HAP-1 (cell line): Measurements from ENCODE around the gene ZAP70.
"Not testable (repeated sequence)": the region's sequence is repeated elsewhere in the genome, so short reads cannot be mapped to it uniquely, and the experiment has no call there.

Experiments used
- DNase-seq, 2 experiments: peaks; one replicate each; pipeline ENCODE4 v3.0.0-alpha.2; 2016 to 2020; ENCODE audit warnings: low spot score in 2 of 2
- H3K27me3 ChIP-seq: fragments of 250-450 bp; sonication (Bioruptor Pico); 2 replicates; pipeline ENCODE4 v1.5.1; 2020; ENCODE audit warnings: low read depth, mild to moderate bottlenecking, moderate library complexity
- H3K36me3 ChIP-seq: fragments of 250-450 bp; sonication (Bioruptor Pico); replicated peaks from 2 replicates; pipeline ENCODE4 v1.5.1; 2020; ENCODE audit warnings: mild to moderate bottlenecking
- H3K4me1 ChIP-seq: fragments of 250-450 bp; sonication (Bioruptor Pico); 2 replicates; pipeline ENCODE4 v1.5.1; 2020; ENCODE audit warnings: mild to moderate bottlenecking
- H3K4me3 ChIP-seq: fragments of 250-450 bp; sonication (Bioruptor Pico); 2 replicates; pipeline ENCODE4 v1.5.1; 2020; ENCODE audit warnings: mild to moderate bottlenecking, moderate library complexity
- H3K9me3 ChIP-seq: fragments of 250-450 bp; sonication (Bioruptor Pico); 2 replicates; pipeline ENCODE4 v1.5.1; 2020; ENCODE audit warnings: mild to moderate bottlenecking, moderate library complexity
- in situ Hi-C: fragments of 300-500 bp; cut with MboI; formaldehyde crosslinking; loops from 3 replicates; pipeline ENCODE4 v1.14.3; 2020; ENCODE audit warnings: low sequenced_read_pairs, inconsistent platforms, mixed read lengths

ZAP70 gene

DNA sequence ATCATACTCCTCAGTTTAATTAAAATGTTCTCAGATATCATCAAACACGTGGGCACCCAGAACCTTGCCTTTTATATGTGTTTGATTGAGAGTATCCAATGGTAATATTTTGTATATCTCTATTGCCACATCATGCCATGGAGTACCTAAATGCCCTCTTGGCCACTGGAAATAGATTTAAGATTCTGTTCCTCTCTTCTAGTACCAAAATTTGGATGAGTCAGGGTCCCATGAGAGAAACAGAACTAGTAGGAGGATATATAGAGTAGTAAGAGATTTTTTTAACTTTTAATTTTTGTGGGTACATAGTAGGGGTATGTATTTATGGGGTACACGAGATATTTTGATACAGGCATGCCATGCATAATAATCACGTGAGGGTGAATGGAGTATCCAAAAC, 9.6 kb upstream of the ZAP70 start:
- H3K27me3 ChIP-seq: no peaks in the 10 kb centered on the region
- DNase-seq: no peak
- H3K36me3 ChIP-seq: no peaks in the 10 kb centered on the region
- no peaks in the 10 kb centered on the region for H3K4me1 ChIP-seq
- no peaks in the 10 kb centered on the region for H3K9me3 ChIP-seq
- in situ Hi-C loops: loop anchor here (10.0 kb wide), 1 partner anchor 681 kb away; no protein-coding TSS in a partner anchor
- H3K4me3 ChIP-seq: no peak overlapping the region

DNA sequence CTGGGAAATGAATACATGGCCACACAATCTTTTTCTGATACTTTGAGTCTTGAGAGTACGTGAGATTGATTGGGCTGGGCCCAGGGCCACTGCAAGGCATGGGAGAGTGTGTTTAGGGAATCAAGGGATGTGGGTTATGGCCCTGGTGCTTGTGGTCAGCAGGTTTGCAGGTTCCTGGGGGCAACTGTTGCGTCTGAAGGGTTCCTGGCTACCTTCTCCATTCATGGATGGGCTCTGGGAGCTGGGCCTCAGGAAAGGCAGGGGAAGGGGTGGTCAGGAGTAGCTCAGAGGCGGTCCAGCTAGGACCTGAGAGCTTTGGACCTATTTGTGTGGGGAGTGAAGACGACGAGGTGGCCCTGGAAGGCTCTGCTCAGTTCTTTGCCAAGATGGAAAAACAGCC, 8.4 kb upstream of the ZAP70 start:
- DNase-seq: no peak
- Histone ChIP-seq H3K27me3 (no peaks in the 10 kb centered on the region), H3K4me3 (no peak overlapping the region), H3K4me1 (peaks cover 2% of the 10 kb centered on the region), H3K9me3 (no peaks in the 10 kb centered on the region), H3K36me3 (no peaks in the 10 kb centered on the region)
- in situ Hi-C loops: loop anchor here (10.0 kb wide), 1 partner anchor 680 kb away; no protein-coding TSS in a partner anchor

DNA sequence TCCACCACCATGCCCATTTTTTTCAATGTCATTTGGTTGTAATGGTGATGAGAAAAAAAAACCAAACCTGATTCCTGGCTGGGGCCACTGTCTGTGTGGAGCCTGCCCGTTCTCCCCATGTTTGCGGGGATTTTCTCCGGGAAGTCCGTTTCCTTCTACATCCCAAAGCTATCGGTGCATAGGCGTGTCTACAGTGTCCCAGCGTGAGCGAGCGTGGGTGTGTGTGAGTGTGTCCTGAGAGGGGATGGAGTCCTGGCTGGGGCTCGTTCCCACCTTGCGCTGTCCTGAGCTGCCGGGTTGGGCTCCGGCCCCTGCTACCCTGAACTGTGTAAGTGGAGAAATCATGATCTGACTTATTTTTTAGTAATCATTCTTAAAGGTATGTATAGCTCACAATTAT, 7.3 kb upstream of the ZAP70 start:
- H3K9me3 ChIP-seq: no peaks in the 10 kb centered on the region
- no peak for DNase-seq
- H3K27me3 ChIP-seq: no peaks in the 10 kb centered on the region
- no peaks in the 10 kb centered on the region for H3K36me3 ChIP-seq
- peaks cover 2% of the 10 kb centered on the region for H3K4me1 ChIP-seq
- no peak overlapping the region for H3K4me3 ChIP-seq
- in situ Hi-C loops: loop anchor here (10.0 kb wide), 1 partner anchor 679 kb away; no protein-coding TSS in a partner anchor

DNA sequence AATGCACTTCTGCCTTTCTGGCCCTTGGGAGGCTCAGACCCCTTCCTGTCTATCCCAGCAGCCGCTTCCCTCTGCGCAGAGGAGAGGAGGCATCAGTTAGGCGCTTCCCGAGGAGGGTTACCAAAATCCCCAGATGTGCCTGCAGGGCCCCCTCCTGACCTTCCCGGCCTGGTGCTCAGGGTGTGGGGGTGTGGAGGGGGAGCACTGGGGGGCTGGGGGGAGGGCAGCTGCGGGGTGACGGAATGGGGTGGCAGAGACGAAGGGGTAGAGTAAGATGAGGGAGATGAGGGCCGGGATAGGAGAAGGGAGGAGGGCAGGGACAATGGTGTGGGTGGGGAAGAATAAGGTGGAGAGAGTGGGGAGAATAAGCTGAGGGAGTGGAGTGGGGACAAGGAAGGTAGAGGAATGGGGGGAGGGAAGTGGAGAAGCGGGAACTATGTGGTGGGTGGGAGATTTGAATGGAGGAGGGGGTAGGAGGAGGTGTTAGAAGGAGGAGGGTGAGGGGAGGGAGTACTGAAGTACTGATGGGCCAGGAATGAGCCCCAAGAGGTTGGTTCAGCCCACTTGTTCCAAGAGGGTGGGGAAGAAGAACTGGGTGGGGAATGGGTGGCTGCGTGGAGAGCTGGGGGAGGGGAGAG, 6.5 kb upstream of the ZAP70 start:
- Histone ChIP-seq H3K9me3 (no peaks in the 10 kb centered on the region), H3K27me3 (no peaks in the 10 kb centered on the region), H3K4me1 (peaks cover 2% of the 10 kb centered on the region), H3K36me3 (no peaks in the 10 kb centered on the region), H3K4me3 (no peak overlapping the region)
- no peak for DNase-seq
- in situ Hi-C loops: loop anchor here (10.0 kb wide), 1 partner anchor 678 kb away; no protein-coding TSS in a partner anchor

DNA sequence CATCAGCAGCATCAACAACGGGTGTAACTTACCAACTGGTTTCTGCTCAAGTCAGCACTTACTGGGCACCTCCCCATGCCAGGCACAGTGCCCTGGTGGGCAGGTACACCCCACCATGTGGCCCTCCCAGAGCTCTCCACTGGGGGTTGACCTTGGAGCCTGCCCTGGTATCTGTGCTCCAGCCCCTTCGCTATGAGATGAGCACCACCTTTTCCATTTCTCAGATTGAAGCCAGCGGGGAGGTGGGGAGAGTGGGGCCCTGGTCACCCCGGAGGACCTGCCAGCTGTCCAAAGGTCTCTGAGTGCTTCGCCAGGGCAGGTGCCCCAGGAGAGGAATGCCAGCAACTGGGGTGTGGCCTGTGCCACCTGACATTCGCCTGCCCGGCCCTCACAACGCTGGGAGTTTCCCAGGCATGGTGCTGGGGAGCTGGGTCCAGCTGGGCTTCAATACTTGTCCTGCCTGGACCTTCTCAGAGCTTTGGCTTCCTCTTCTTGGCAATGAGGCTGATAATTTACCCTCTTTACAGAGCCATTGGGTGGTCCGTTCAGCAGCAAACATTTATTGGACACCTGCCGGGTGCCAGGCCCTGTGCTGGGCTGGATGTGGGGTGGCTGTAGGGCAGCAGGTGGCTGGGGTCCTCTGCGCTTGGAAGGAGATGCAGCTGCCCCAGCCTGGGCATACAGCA, 5.9 kb upstream of the ZAP70 start:
- Histone ChIP-seq H3K4me3 (no peak overlapping the region), H3K36me3 (no peaks in the 10 kb centered on the region)
- in situ Hi-C loops: loop anchor here (10.0 kb wide), 1 partner anchor 677 kb away; no protein-coding TSS in a partner anchor

DNA sequence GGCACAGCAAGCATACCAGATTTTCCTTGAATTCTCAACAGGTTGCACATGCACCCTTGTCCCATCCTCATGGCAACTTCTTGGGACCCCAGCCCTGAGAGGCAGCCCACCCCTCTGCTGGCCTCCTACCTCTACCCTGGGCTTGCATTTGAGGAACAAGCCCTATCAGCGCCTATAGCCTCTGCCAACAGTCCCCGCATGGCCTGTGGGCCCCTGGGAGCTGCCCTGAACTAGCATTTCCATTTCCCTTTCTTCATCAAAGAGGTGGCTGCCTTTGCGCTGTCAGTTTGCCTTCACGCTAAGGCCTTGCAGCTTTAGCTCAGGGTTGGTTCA, 5.4 kb upstream of the ZAP70 start:
- H3K4me1 ChIP-seq: peaks cover 2% of the 10 kb centered on the region
- no peaks in the 10 kb centered on the region for H3K27me3 ChIP-seq
- H3K9me3 ChIP-seq: no peaks in the 10 kb centered on the region
- H3K4me3 ChIP-seq: no peak overlapping the region
- in situ Hi-C loops: loop anchor here (10.0 kb wide), 1 partner anchor 677 kb away; no protein-coding TSS in a partner anchor
- DNase-seq: no peak
- H3K36me3 ChIP-seq: no peaks in the 10 kb centered on the region

More for the DNA sequence above, 5.9 kb upstream of the ZAP70 start:
- Histone ChIP-seq H3K27me3 (no peaks in the 10 kb centered on the region), H3K4me1 (peaks cover 2% of the 10 kb centered on the region), H3K9me3 (no peaks in the 10 kb centered on the region)
- no peak for DNase-seq

DNA sequence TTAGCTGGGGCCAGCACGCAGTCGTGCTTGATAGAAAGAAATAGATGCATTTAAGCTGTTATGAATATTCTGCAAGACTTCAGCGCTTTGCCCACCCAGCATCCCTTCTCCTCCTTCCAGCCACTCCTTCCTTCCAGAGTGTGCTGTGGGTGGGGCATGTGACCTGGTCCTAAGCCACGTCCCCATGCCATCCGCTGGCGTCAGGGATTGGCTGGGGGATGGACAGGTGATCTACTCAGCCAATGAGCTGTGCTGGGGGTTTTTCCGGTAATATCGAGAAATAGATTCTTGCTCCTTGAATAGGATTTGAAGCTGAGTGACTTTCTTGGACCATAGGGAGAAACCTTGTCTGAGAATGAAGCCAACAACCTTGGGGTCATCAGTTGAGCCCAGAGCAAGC, 4.8 kb upstream of the ZAP70 start:
- Histone ChIP-seq H3K27me3 (no peaks in the 10 kb centered on the region), H3K36me3 (no peaks in the 10 kb centered on the region), H3K4me3 (no peak overlapping the region), H3K4me1 (peaks cover 2% of the 10 kb centered on the region), H3K9me3 (no peaks in the 10 kb centered on the region)
- in situ Hi-C loops: loop anchor here (10.0 kb wide), 1 partner anchor 676 kb away; no protein-coding TSS in a partner anchor
- no peak for DNase-seq

DNA sequence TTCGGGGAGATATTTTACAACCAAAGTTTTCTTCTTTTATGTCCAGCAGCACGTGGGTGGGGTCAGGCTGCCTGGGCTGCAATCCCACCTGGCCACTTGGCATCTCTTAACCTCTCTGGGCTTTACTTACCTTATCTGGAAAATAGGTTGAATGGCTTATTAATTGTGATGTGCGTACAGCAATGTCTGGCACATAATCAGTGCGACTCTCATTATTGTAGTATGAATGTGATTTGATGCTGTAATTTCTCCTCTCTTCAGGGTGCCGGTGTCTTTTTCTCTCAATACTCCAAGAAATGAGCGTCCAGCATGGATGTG, 2.0 kb upstream of the ZAP70 start:
- peaks cover 2% of the 10 kb centered on the region for H3K4me1 ChIP-seq
- no peak for DNase-seq
- H3K27me3 ChIP-seq: no peaks in the 10 kb centered on the region
- in situ Hi-C loops: no loop called here
- H3K4me3 ChIP-seq: no peak overlapping the region
- H3K36me3 ChIP-seq: no peaks in the 10 kb centered on the region
- H3K9me3 ChIP-seq: no peaks in the 10 kb centered on the region

DNA sequence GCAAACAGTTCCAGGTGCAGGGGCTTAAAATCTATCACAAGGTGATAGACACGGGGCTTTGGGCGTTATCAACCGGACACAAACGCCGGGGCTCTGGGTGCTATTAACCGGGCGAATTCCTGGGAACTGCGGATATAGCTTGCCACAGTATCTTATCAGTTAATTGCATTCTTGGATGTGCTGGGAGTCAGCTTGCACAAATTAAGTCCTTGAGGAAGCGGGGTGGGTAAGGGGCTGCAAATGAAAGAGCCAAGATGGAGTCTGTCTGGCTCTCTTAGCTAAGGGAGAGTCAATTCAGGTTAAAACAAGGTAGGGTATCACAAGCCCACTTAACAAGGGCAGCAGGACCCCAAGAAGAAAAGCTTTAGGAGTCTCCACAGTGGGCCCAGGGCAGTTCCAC, 1.2 kb upstream of the ZAP70 start:
- in situ Hi-C loops, H3K27me3 ChIP-seq, DNase-seq: not testable (repeated sequence)

DNA sequence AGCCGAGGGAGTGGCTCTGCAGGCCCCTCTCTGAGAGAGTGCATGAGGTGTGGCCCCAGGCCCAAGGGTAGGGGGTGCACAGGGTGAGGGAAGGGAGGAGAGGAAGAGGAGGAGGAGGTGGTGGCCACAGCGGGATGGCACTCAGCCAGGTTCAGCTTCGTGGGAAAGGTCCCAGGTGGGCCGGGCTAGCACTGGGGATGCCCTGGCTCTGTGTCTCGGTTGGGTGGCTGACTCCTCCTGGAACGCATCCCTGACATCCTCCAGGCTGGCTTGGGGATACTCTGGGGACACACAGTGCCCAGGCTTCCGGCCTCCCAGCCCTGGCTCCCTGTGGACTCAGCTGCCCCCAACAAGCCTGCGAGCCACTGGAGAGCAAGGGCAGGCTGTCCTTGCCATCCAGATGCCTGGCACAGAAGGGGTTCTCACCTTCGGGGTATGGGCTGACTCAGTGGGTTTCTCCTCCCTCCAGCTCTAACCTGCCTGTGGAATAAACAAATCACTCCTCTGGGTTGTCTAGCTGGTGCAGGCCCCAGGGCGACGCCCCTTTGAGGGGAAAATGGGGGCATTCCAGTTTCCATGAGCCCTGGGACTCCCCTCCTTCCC, 582 bp upstream of the ZAP70 start:
- Histone ChIP-seq H3K4me1 (peaks cover 2% of the 10 kb centered on the region), H3K36me3 (no peaks in the 10 kb centered on the region), H3K4me3 (no peak overlapping the region), H3K27me3 (no peaks in the 10 kb centered on the region), H3K9me3 (no peaks in the 10 kb centered on the region)
- in situ Hi-C loops: no loop called here
- no peak for DNase-seq

More for the DNA sequence above, 1.2 kb upstream of the ZAP70 start:
- not testable (repeated sequence) for H3K9me3 ChIP-seq, H3K4me1 ChIP-seq, H3K36me3 ChIP-seq, H3K4me3 ChIP-seq

DNA sequence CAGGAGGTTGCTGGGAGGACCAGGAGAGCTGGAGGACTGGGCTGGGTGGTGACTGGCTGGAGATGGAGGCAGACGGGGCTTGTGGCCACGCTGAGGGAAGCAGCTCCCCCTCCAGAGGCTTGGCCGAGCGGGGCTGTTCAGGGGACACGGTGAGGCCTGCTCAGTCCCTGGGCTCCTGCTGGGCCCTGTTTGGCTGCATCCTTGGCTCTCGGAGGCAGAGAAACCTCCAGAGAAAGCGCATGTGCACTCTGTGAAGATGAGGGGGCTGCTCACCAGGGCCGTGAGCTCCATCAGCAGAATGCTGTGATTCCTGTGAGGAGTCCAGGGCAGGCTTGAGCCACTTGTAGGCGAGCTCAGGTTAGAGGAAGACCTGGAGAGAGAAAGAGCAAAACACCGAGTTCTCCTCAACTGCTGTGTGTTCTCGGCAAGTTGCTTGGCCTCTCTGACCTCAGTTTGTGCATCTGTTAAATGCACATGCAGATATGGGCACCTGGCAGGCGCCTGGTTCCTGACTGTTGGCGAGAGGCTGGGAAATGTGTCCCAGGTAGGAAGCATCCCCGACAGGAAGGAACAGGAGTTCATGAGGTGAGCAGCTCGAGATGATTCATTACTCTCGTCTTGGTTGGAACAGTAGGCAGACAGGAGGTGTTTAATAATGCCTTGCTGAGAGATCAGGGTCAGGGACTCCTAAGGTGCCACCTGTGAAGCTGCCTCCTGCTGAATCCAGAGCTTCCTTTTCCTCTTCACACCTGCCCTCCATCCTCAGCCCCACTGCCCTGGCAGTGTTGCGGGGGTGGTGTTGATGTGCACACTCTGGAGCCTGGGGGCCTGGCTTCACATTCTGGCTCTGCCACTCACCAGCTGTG, 941 bp downstream of the ZAP70 start:
- in situ Hi-C loops: no loop called here
- no peak overlapping the region for H3K4me3 ChIP-seq
- no peaks in the 10 kb centered on the region for H3K9me3 ChIP-seq
- peaks cover 2% of the 10 kb centered on the region for H3K4me1 ChIP-seq
- DNase-seq: no peak
- no peaks in the 10 kb centered on the region for H3K27me3 ChIP-seq
- no peaks in the 10 kb centered on the region for H3K36me3 ChIP-seq

DNA sequence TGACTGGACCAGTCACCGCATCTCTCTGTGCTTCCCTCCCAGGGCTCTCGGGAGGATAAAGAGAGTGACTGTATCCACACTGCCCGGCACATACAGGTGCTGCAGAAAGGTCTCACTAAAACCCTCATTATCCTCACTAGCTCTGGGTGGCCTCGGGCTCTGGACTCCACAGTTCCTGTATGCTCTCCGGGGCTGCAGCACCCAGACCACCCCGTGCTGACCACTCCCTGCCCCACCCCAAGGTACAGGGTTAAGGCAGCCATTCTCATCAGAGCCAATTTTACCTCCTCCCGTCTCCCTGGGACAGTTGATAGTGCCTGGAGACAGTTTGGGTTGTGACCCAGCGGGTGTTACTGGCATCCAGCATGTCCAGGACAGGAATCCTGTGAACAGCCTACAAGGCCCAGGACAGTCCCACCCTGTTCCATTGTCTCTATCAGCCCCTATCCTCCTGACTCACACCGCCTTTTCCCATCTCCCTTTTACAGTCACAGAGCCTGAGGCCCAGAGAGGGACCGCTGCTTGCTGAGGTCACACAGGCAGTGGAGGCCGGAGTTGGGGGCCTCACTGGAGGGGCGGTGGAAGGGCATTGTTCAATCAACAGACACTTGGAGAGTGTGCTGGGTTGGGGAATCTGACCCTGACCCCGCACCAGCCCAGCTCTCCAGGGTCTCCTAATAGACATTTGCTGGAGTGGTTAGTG, 1.7 kb downstream of the ZAP70 start:
- Histone ChIP-seq H3K27me3 (no peaks in the 10 kb centered on the region), H3K4me3 (no peak overlapping the region), H3K36me3 (no peaks in the 10 kb centered on the region), H3K4me1 (peaks cover 5% of the 10 kb centered on the region; the same call in 1 of the 2 replicates), H3K9me3 (no peaks in the 10 kb centered on the region)
- in situ Hi-C loops: no loop called here
- DNase-seq: no peak
